GM19455 (cell line): ENCODE results near the gene ARHGAP29.

Experiments used
- ATAC-seq: cut with Tn5 transposase; IDR thresholded peaks from one replicate; pipeline ENCODE4 v1.9.1; 2021; ENCODE audit not compliant: unreplicated experiment

ARHGAP29 gene

GRCh38 chr1:94265906-94266305 lies 28.5 kb upstream of the ARHGAP29 start:
- no peak for ATAC-seq

GRCh38 chr1:94265011-94265422 lies 27.6 kb upstream of the ARHGAP29 start:
- ATAC-seq = no peak

GRCh38 chr1:94260635-94261387 lies 23.4 kb upstream of the ARHGAP29 start:
- no peak for ATAC-seq

- no peak for ATAC-seq
These were observed 22.4 kb upstream of the ARHGAP29 start for GRCh38 chr1:94259635-94260289.

- no peak for ATAC-seq
These were observed 21.5 kb upstream of the ARHGAP29 start for GRCh38 chr1:94258873-94259331.

DNA sequence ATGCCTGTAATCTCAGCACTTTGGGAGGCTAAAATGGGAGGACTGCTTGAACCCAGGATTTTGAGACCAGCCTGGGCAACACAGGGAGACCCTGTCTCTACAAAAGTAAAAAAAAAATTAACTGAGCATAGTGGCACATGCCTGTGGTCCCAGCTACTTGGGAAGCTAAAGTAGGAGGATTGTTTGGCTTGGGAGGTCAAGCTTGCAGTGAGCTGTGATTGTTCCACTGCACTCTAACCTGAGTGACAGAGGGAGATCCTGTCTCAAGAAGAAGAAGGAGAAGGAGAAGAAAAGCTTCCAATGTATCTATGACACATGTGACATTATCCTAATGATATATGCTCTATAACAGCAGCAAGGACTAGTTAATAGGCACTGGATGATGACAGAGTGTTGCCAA lies 20.1 kb upstream of the ARHGAP29 start:
- ATAC-seq = no peak

DNA sequence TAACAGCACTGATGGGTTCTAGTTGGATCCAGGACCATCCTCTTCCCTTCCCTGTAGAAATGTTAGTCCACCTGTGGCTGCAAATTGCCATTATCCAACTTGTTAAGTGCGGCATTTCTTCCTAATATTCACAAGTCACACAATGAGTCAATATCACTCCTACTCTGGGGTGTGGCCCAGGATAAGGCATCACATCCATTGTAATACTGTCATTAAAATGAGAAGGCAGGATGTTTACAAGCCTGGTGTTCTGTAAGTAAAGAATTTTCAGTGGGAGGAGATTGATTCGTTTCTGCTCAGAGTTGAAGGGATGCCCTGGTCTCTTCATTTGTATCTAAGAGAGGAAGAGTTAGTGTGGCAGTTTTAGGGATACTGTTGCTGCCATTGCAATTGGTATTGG lies 18.1 kb upstream of the ARHGAP29 start:
- no peak for ATAC-seq

DNA sequence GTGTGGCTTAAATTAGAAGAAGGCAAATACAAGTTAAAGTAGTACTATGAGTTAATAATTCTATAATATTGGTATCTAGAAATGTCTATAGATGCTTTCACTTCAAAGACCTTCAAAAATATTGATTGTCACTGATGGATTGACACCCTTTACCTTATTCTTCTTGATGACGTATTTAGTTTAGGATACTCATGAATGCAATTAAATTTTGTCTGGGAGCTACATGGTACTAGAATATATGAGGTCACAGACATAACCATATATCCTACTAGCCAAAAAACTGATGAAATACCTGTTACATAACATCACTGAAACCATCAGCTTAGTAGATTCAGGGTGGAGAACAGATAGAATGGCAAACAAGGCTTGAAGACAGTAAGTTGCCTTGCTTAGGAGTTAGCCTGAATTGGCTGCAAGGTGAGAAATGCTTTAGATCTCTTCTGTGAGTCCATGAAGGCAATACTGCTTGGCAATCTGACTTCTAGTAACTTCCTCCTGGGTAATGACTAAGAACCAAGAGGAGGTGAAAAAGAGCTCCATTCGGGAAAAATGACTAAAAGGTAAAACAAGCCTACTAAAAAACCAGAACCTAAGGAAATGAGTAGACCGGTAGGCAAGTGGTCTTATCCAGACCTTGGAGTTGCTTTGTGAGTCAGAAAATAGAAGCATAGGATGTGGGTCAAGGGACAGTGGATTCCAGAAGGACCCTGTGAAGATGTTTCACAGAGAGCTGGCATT lies 16.9 kb upstream of the ARHGAP29 start:
- ATAC-seq = no peak

GRCh38 chr1:94253456-94254017 lies 16.2 kb upstream of the ARHGAP29 start:
- ATAC-seq = no peak

- ATAC-seq = no peak
These were observed 13.0 kb upstream of the ARHGAP29 start for GRCh38 chr1:94250341-94250740.

- ATAC-seq = no peak
These were observed 11.7 kb upstream of the ARHGAP29 start for GRCh38 chr1:94248956-94249688.

DNA sequence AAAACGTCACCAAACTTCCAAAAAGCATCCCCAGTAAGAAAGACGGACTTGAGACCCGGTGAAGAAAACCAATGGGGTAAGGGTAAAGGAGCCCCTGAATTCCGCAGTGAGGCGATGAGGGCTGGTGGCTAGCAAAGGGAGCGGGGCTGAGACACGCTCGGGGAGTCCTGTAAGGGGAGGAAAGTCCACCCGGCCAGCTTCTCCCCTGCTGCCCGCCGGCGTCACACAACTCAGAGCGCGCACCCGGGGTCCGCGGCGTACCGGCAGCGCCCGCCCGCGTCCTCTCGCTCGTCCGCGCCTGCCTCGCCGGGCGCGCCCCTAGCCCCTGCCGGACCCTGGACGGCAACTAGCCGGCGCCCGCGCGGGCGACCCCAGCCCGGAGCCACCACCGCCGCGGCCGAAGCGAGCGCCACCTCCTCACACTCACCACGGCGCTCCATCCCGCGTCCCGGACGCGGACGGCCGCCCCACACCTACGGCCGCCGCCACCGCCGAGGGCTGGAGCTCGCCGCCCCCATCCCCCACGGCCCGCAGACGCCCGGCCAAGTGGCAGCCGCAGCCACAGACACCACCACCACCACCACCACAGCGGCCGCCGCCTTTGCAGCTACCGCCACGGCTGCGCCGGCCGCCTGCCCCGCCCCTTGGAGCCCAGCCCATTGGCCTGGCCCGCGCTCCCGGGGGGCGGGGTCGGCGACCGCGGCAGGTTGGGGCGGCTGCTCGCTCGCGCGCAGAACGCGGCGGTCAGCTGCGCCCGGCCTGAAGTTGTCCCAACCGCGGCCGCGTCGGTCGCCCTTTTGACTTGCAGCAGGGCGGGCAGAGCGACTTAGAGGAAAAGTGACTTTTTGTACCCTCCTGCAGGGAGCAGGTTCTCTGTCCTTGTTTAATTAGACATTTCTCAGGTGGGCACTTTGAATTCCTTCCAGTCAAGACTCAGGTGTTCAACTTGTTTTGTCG lies 10.0 kb upstream of the ARHGAP29 start:
- peak; percentile 83 for ATAC-seq

- ATAC-seq = no peak
These were observed 9.3 kb upstream of the ARHGAP29 start for GRCh38 chr1:94246692-94247137.

DNA sequence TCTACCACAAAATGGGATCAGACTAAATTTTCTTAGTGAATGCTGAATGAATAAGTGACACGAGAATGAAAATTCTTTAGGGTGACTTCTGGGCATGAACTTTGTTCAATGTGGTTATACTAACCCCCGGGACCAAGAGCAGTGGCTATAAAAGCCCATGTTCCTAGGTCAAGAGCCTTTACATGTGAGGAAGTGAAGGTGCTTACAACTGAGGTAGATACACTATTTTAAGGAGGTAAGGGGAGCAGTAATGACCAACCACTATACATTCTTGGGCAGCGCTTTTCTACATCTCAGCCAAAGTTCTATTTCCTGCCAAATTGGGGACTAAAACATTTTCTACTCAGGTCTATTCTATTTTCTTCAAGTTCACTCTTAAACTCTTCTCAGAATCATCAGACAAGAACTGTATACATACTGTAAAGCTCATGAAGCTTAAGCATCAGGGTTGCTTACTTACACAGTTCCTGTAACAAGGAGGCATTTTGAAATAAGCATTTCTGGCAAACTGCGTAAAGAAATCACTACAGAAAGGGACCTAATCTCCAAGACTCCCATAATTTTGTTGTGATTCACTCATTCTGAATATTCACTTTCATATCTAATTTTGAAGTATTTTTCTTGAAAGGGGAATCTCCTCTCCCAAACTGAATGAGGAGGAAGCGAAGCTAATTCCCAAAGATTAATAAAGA lies 8.5 kb upstream of the ARHGAP29 start:
- no peak for ATAC-seq

- no peak for ATAC-seq
These were observed 7.4 kb upstream of the ARHGAP29 start for GRCh38 chr1:94244816-94245215.

- no peak for ATAC-seq
These were observed 6.3 kb upstream of the ARHGAP29 start for GRCh38 chr1:94243665-94244064.

DNA sequence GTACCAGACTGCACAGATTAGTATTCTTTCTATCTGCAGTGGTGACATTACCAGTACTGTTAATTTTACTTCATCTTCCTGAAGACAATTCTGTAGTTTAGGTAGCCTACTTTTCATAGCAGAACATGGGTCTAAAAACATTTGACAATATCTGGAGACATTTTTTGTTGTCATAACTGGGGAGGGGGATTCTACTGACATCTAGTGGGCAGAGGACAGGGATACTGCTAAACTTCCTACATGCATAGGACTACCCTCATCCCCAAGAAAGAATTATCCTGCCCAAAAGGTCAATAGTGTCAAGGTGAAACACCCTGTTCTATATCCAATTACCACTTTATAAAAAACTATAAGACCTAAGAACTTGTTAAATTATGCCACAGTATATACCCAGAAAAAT lies 3.4 kb upstream of the ARHGAP29 start:
- no peak for ATAC-seq

DNA sequence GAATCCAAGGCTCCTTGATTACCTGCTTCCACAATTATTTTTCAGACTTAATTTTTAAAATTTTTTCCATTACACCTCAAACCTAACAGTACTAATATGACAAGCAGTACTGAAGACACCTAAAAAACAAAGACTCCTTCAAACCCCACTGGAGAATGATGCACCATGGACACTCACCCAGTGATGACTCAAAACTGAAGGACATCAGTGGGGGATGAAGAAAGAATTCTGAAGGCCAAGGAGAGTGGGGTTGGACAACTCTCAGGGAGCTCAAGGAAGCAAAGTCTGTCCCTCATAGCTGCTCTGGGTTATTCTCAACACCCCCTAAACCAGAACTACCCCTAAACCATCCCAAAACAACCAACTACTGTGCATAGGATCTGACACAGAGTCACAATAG lies 2.4 kb upstream of the ARHGAP29 start:
- ATAC-seq = no peak

- no peak for ATAC-seq
These were observed 1.7 kb upstream of the ARHGAP29 start for GRCh38 chr1:94239051-94239450.
